CD1c-positive myeloid dendritic cell (primary cell): Measurements from ENCODE around the gene SNAI1.
A peak's percentile ranks its signal among the peaks of the same experiment; 100 is the strongest.

Experiments
- DNase-seq: peaks from one replicate; pipeline ENCODE4 v3.0.0-alpha.2; 2016; ENCODE audit errors: extremely low spot score

The SNAI1 gene

GRCh38 chr20:50013976-50014375 lies 31.2 kb downstream of the SNAI1 start:
- peak; percentile 52 for DNase-seq

GRCh38 chr20:50014570-50015562 lies 32.1 kb downstream of the SNAI1 start:
- no peak for DNase-seq

GRCh38 chr20:50015636-50015992 lies 32.8 kb downstream of the SNAI1 start:
- no peak for DNase-seq

GRCh38 chr20:50015993-50016770 lies 33.4 kb downstream of the SNAI1 start:
- no peak for DNase-seq

- no peak for DNase-seq
These were observed 34.4 kb downstream of the SNAI1 start for GRCh38 chr20:50017160-50017559.

GRCh38 chr20:50017576-50018248 lies 34.9 kb downstream of the SNAI1 start:
- no peak for DNase-seq

- DNase-seq: no peak
These were observed 36.9 kb downstream of the SNAI1 start for GRCh38 chr20:50019466-50020256.

- peak; percentile 73 for DNase-seq
These were observed 37.5 kb downstream of the SNAI1 start for GRCh38 chr20:50020288-50020687.

- no peak for DNase-seq
These were observed 39.9 kb downstream of the SNAI1 start for GRCh38 chr20:50022676-50023075.

GRCh38 chr20:50023116-50023805 lies 40.5 kb downstream of the SNAI1 start:
- DNase-seq: no peak

GRCh38 chr20:50026746-50027575 lies 44.2 kb downstream of the SNAI1 start:
- no peak for DNase-seq

- DNase-seq: no peak
These were observed 44.9 kb downstream of the SNAI1 start for GRCh38 chr20:50027611-50028105.

- DNase-seq: no peak
These were observed 46.4 kb downstream of the SNAI1 start for GRCh38 chr20:50029083-50029696.

GRCh38 chr20:50029697-50030461 lies 47.1 kb downstream of the SNAI1 start:
- DNase-seq: peak; percentile 54

- DNase-seq: no peak
These were observed 50.3 kb downstream of the SNAI1 start for GRCh38 chr20:50032955-50033666.

GRCh38 chr20:50034567-50035180 lies 51.9 kb downstream of the SNAI1 start:
- DNase-seq: no peak

- DNase-seq: no peak
These were observed 53.9 kb downstream of the SNAI1 start for GRCh38 chr20:50036703-50037102.
